Colon (tissue), 2 donors: Measurements from ENCODE around the gene CCDC33.

ENCODE experiments used
- FAIRE-seq: peaks from 2 replicates; lab custom pipeline; 2012; peaks lifted over from hg19 to GRCh38; lab: Jason Lieb, UNC
- donor health status: control.
- donor health status: control.

The CCDC33 gene

GRCh38 chr15:74289671-74290070 is 53.5 kb downstream of the CCDC33 start:
- no peak for FAIRE-seq

GRCh38 chr15:74290645-74291044 is 54.5 kb downstream of the CCDC33 start:
- FAIRE-seq = no peak

GRCh38 chr15:74291101-74292071 is 55.3 kb downstream of the CCDC33 start:
- no peak for FAIRE-seq

GRCh38 chr15:74293021-74293810 is 57.1 kb downstream of the CCDC33 start:
- no peak for FAIRE-seq

- FAIRE-seq = no peak
Observed at GRCh38 chr15:74294010-74294409, 57.9 kb downstream of the CCDC33 start.

GRCh38 chr15:74295800-74296199 is 59.7 kb downstream of the CCDC33 start:
- FAIRE-seq = no peak

GRCh38 chr15:74297887-74298286 is 61.8 kb downstream of the CCDC33 start:
- no peak for FAIRE-seq

GRCh38 chr15:74300057-74300795 is 64.1 kb downstream of the CCDC33 start:
- no peak for FAIRE-seq

GRCh38 chr15:74301583-74302361 is 65.6 kb downstream of the CCDC33 start:
- FAIRE-seq = no peak

GRCh38 chr15:74302821-74303359 is 66.8 kb downstream of the CCDC33 start:
- no peak for FAIRE-seq

- no peak for FAIRE-seq
Observed at GRCh38 chr15:74303741-74304309, 67.7 kb downstream of the CCDC33 start.

GRCh38 chr15:74304431-74304830 is 68.3 kb downstream of the CCDC33 start:
- FAIRE-seq = no peak

- no peak for FAIRE-seq
Observed at GRCh38 chr15:74305687-74306086, 69.6 kb downstream of the CCDC33 start.

GRCh38 chr15:74306781-74307217 is 70.7 kb downstream of the CCDC33 start:
- FAIRE-seq = no peak

- no peak for FAIRE-seq
Observed at GRCh38 chr15:74307827-74308811, 72.0 kb downstream of the CCDC33 start.

- FAIRE-seq = no peak
Observed at GRCh38 chr15:74311734-74312444, 75.8 kb downstream of the CCDC33 start.

- FAIRE-seq = no peak
Observed at GRCh38 chr15:74312445-74313007, 76.4 kb downstream of the CCDC33 start.

GRCh38 chr15:74313889-74314288 is 77.8 kb downstream of the CCDC33 start:
- FAIRE-seq = no peak
